Measurements from ENCODE around the gene CD59.
A peak's percentile ranks its signal among the peaks of the same experiment; 100 is the strongest.
"Not testable (repeated sequence)": the region's sequence is repeated elsewhere in the genome, so short reads cannot be mapped to it uniquely, and the experiment has no call there.

CD59 gene

GRCh38 chr11:33709466-33709865 is 26.8 kb downstream of the CD59 start:
- H2AFZ ChIP-seq (ENCODE audit: low read length): no peak overlapping the region
- peaks cover 73% of the 10 kb centered on the region for H3K79me2 ChIP-seq (ENCODE audit: low read length)
- H3K4me1 ChIP-seq (ENCODE audit: low read length): peaks cover 34% of the 10 kb centered on the region
- peak overlapping the region; percentile 35 for H3K4me2 ChIP-seq (ENCODE audit: low read depth, low read length)
- DNase-seq: no peak
- H3K4me3 ChIP-seq (ENCODE audit: low read length): no peak overlapping the region
- TF ChIP-seq CTCF (IDR thresholded peaks at IDR 0.05; ENCODE audit: low read length): no peak
- no peaks in the 10 kb centered on the region for H3K9me3 ChIP-seq (replicated peaks; ENCODE audit: insufficient read depth, low read length)
- H4K20me1 ChIP-seq (ENCODE audit: insufficient read depth, low read length): no peaks in the 10 kb centered on the region
- H3F3A ChIP-seq (ENCODE audit: insufficient read depth, low read length): peaks cover 21% of the 10 kb centered on the region
- no peak overlapping the region for H3K9ac ChIP-seq (ENCODE audit: low read length)
- peak overlapping the region; percentile 47; the same call in 1 of the 2 replicates for H3K27ac ChIP-seq (ENCODE audit: low read length)
- no peaks in the 10 kb centered on the region for H3K9me2 ChIP-seq (replicated peaks; ENCODE audit: insufficient read depth, low read length)
- peaks cover 12% of the 10 kb centered on the region for H3K36me3 ChIP-seq (replicated peaks; ENCODE audit: insufficient read depth, low read length)
- H3K27me3 ChIP-seq (replicated peaks; ENCODE audit: insufficient read depth, low read length): no peaks in the 10 kb centered on the region

GRCh38 chr11:33708985-33709384 is 27.2 kb downstream of the CD59 start:
- peak overlapping the region; percentile 47; the same call in 1 of the 2 replicates for H3K27ac ChIP-seq (ENCODE audit: low read length)
- no peak for TF ChIP-seq CTCF (IDR thresholded peaks at IDR 0.05; ENCODE audit: low read length)
- no peak for TF ChIP-seq EZH2 (optimal IDR thresholded peaks at IDR 0.05; ENCODE audit: low read depth, low read length)
- no peak for TF ChIP-seq EZH2phosphoT487 (IDR thresholded peaks at IDR 0.05; ENCODE audit: low read length)
- peak overlapping the region; percentile 35 for H3K4me2 ChIP-seq (ENCODE audit: low read depth, low read length)
- H3K4me1 ChIP-seq (ENCODE audit: low read length): peaks cover 34% of the 10 kb centered on the region
- H3K9me2 ChIP-seq (replicated peaks; ENCODE audit: insufficient read depth, low read length): no peaks in the 10 kb centered on the region
- no peaks in the 10 kb centered on the region for H3K27me3 ChIP-seq (replicated peaks; ENCODE audit: insufficient read depth, low read length)
- no peak overlapping the region for H3K4me3 ChIP-seq (ENCODE audit: low read length)
- H4K20me1 ChIP-seq (ENCODE audit: insufficient read depth, low read length): no peaks in the 10 kb centered on the region
- no peak overlapping the region for H3K9ac ChIP-seq (ENCODE audit: low read length)
- no peak overlapping the region for H2AFZ ChIP-seq (ENCODE audit: low read length)
- H3K79me2 ChIP-seq (ENCODE audit: low read length): peaks cover 69% of the 10 kb centered on the region
- peaks cover 21% of the 10 kb centered on the region for H3F3A ChIP-seq (ENCODE audit: insufficient read depth, low read length)
- DNase-seq: peak; percentile 80
- no peaks in the 10 kb centered on the region for H3K9me3 ChIP-seq (replicated peaks; ENCODE audit: insufficient read depth, low read length)
- peaks cover 8% of the 10 kb centered on the region for H3K36me3 ChIP-seq (replicated peaks; ENCODE audit: insufficient read depth, low read length)

- not testable (repeated sequence) for H3K27ac ChIP-seq (ENCODE audit: low read length); H3K4me2 ChIP-seq (ENCODE audit: low read depth, low read length); H3K9me3 ChIP-seq (replicated peaks; ENCODE audit: insufficient read depth, low read length); H3K27me3 ChIP-seq (replicated peaks; ENCODE audit: insufficient read depth, low read length); DNase-seq; H2AFZ ChIP-seq (ENCODE audit: low read length); H3K36me3 ChIP-seq (replicated peaks; ENCODE audit: insufficient read depth, low read length); H3K9ac ChIP-seq (ENCODE audit: low read length); H3K4me3 ChIP-seq (ENCODE audit: low read length); H4K20me1 ChIP-seq (ENCODE audit: insufficient read depth, low read length); H3K9me2 ChIP-seq (replicated peaks; ENCODE audit: insufficient read depth, low read length)
- peaks cover 60% of the 10 kb centered on the region for H3K79me2 ChIP-seq (ENCODE audit: low read length)
- peaks cover 34% of the 10 kb centered on the region for H3K4me1 ChIP-seq (ENCODE audit: low read length)
- H3F3A ChIP-seq (ENCODE audit: insufficient read depth, low read length): peaks cover 24% of the 10 kb centered on the region
These were observed 28.4 kb downstream of the CD59 start for GRCh38 chr11:33707831-33708230.

GRCh38 chr11:33706966-33707365 is 29.3 kb downstream of the CD59 start:
- Histone ChIP-seq H4K20me1 (ENCODE audit: insufficient read depth, low read length) (no peaks in the 10 kb centered on the region), H3K9me3 (replicated peaks; ENCODE audit: insufficient read depth, low read length) (no peaks in the 10 kb centered on the region), H3K27me3 (replicated peaks; ENCODE audit: insufficient read depth, low read length) (no peaks in the 10 kb centered on the region), H3K9ac (ENCODE audit: low read length) (no peak overlapping the region), H3K4me2 (ENCODE audit: low read depth, low read length) (no peak overlapping the region), H2AFZ (ENCODE audit: low read length) (no peak overlapping the region), H3K36me3 (replicated peaks; ENCODE audit: insufficient read depth, low read length) (peaks cover 5% of the 10 kb centered on the region; the same call in 1 of the 2 replicates), H3K4me1 (ENCODE audit: low read length) (peaks cover 40% of the 10 kb centered on the region), H3K79me2 (ENCODE audit: low read length) (peaks cover 51% of the 10 kb centered on the region), H3K9me2 (replicated peaks; ENCODE audit: insufficient read depth, low read length) (no peaks in the 10 kb centered on the region), H3K4me3 (ENCODE audit: low read length) (no peak overlapping the region), H3F3A (ENCODE audit: insufficient read depth, low read length) (peaks cover 33% of the 10 kb centered on the region), H3K27ac (ENCODE audit: low read length) (no peak overlapping the region)
- no peak for DNase-seq
- TF ChIP-seq EZH2 (optimal IDR thresholded peaks at IDR 0.05; ENCODE audit: low read depth, low read length) (no peak), CTCF (IDR thresholded peaks at IDR 0.05; ENCODE audit: low read length) (no peak), EZH2phosphoT487 (IDR thresholded peaks at IDR 0.05; ENCODE audit: low read length) (no peak)
